Brain microvascular endothelial cell (primary cell): ENCODE data around the gene CDK17.

Source experiments
- DNase-seq: peaks from one replicate; pipeline ENCODE4 v3.0.0-alpha.2; 2020
- H3K27ac ChIP-seq: fragments of 250-450 bp; sonication (Bioruptor Pico); 2 replicates; pipeline ENCODE4 v1.5.1; 2020; ENCODE audit warnings: mild to moderate bottlenecking, moderate library complexity
- H3K27me3 ChIP-seq: fragments of 250-450 bp; sonication (Bioruptor Pico); replicated peaks from 2 replicates; pipeline ENCODE4 v1.5.1; 2020; ENCODE audit warnings: mild to moderate bottlenecking
- H3K36me3 ChIP-seq: fragments of 250-450 bp; sonication (Bioruptor Pico); replicated peaks from 2 replicates; pipeline ENCODE4 v1.5.1; 2020; ENCODE audit warnings: mild to moderate bottlenecking
- H3K4me3 ChIP-seq: 2 replicates; pipeline ENCODE4 v1.5.1; 2011; ENCODE audit warnings: low read depth, mild to moderate bottlenecking, control low read depth, low read length, moderate library complexity
- CTCF ChIP-seq: IDR thresholded peaks from 2 replicates; pipeline ENCODE4 v1.5.1; 2011; ENCODE audit warnings: low read depth, mild to moderate bottlenecking, moderate library complexity, low read length, control low read depth, inconsistent platforms; ENCODE audit errors: missing control alignments
- in situ Hi-C: cut with HindIII; loops from 2 replicates; pipeline ENCODE4 v1.10.0; 2017; ENCODE audit warnings: low sequenced_read_pairs, low pct_ligation_motif_present

Gene CDK17

GRCh38 chr12:96308881-96309280 is 91.4 kb downstream of the CDK17 start:
- DNase-seq: no peak
- TF ChIP-seq CTCF: no peak
- H3K27ac ChIP-seq: no peak overlapping the region

GRCh38 chr12:96305665-96306064 is 94.6 kb downstream of the CDK17 start:
- DNase-seq: no peak
- Histone ChIP-seq H3K27ac (no peak overlapping the region), H3K36me3 (peaks cover 14% of the 10 kb centered on the region), H3K4me3 (no peak overlapping the region), H3K27me3 (no peaks in the 10 kb centered on the region)
- TF ChIP-seq CTCF: no peak
- in situ Hi-C loops: no loop called here

More at GRCh38 chr12:96308881-96309280, 91.4 kb downstream of the CDK17 start:
- Histone ChIP-seq H3K4me3 (no peak overlapping the region), H3K27me3 (no peaks in the 10 kb centered on the region), H3K36me3 (peaks cover 24% of the 10 kb centered on the region)
- in situ Hi-C loops: no loop called here

GRCh38 chr12:96303653-96304052 is 96.6 kb downstream of the CDK17 start:
- DNase-seq: no peak
- Histone ChIP-seq H3K36me3 (peaks cover 25% of the 10 kb centered on the region), H3K27ac (no peak overlapping the region), H3K27me3 (no peaks in the 10 kb centered on the region), H3K4me3 (no peak overlapping the region)
- in situ Hi-C loops: no loop called here
- TF ChIP-seq CTCF: no peak

- DNase-seq: no peak
- peaks cover 21% of the 10 kb centered on the region for H3K36me3 ChIP-seq
- in situ Hi-C loops: no loop called here
- no peaks in the 10 kb centered on the region for H3K27me3 ChIP-seq
- H3K27ac ChIP-seq: no peak overlapping the region
- no peak for TF ChIP-seq CTCF
- no peak overlapping the region for H3K4me3 ChIP-seq
Measured at GRCh38 chr12:96302687-96303310, 97.4 kb downstream of the CDK17 start.

GRCh38 chr12:96301732-96302131 is 98.5 kb downstream of the CDK17 start:
- Histone ChIP-seq H3K27me3 (no peaks in the 10 kb centered on the region), H3K36me3 (peaks cover 27% of the 10 kb centered on the region), H3K27ac (no peak overlapping the region), H3K4me3 (no peak overlapping the region)
- no peak for DNase-seq
- TF ChIP-seq CTCF: no peak
- in situ Hi-C loops: no loop called here

- no peak for TF ChIP-seq CTCF
- DNase-seq: no peak
- Histone ChIP-seq H3K36me3 (peaks cover 23% of the 10 kb centered on the region), H3K4me3 (no peak overlapping the region), H3K27ac (no peak overlapping the region), H3K27me3 (no peaks in the 10 kb centered on the region)
- in situ Hi-C loops: no loop called here
Measured at GRCh38 chr12:96300064-96300463, 100.2 kb downstream of the CDK17 start.
